ENCODE results near the gene ADAMTS18.

DNA sequence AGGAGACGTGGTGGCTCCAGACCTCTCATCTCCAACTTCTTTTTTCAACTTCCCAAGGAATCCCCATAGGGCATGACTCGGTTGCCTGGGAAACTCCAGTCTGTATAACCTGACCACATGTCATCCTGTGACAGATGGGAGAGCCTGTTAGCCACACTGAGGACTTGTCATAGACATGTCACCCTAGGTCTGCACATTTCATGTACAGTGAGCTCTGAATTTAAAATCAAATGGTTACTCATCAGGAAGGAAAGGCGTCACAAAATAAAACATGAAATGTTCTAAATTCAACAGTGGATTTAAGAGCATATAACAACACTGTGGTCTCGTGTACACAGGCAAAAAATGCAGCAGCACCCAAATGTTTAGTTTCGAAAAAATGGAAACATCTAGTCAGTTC lies 22.2 kb upstream of the ADAMTS18 start:
- TF ChIP-seq, protein P1, sequence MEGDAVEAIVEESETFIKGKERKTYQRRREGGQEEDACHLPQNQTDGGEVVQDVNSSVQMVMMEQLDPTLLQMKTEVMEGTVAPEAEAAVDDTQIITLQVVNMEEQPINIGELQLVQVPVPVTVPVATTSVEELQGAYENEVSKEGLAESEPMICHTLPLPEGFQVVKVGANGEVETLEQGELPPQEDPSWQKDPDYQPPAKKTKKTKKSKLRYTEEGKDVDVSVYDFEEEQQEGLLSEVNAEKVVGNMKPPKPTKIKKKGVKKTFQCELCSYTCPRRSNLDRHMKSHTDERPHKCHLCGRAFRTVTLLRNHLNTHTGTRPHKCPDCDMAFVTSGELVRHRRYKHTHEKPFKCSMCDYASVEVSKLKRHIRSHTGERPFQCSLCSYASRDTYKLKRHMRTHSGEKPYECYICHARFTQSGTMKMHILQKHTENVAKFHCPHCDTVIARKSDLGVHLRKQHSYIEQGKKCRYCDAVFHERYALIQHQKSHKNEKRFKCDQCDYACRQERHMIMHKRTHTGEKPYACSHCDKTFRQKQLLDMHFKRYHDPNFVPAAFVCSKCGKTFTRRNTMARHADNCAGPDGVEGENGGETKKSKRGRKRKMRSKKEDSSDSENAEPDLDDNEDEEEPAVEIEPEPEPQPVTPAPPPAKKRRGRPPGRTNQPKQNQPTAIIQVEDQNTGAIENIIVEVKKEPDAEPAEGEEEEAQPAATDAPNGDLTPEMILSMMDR (optimal IDR thresholded peaks at IDR 0.05 in 1 of 3, IDR thresholded peaks at IDR 0.05 in 1 of 3, conservative IDR thresholded peaks at IDR 0.05 in 1 of 3; ENCODE audit: extremely low read depth in 1 of 3, insufficient read depth in 2 of 3, low read length in 3 of 3): no peak
- no peak for TF ChIP-seq EZH2 (IDR thresholded peaks at IDR 0.05; ENCODE audit: low read length)
